ENCODE results near the gene NBAS. TPM values are rescaled to one million over a fixed set of nuclear protein-coding genes. Genes with fewer than 3 reads are reported as not detected.

The NBAS gene
- total RNA-seq, 1 donor from 2014 or later, result 86.4 TPM

GRCh38 chr2:15591373-15591691 lies 30.2 kb upstream of the NBAS start:
- DNase-seq (ENCODE audit: low read depth), result no peak

- DNase-seq (ENCODE audit: low read depth), result peak; percentile 49
Measured at GRCh38 chr2:15588329-15588919, 27.3 kb upstream of the NBAS start.

GRCh38 chr2:15584767-15585469 lies 23.8 kb upstream of the NBAS start:
- DNase-seq (ENCODE audit: low read depth), result peak; percentile 33

GRCh38 chr2:15584316-15584715 lies 23.2 kb upstream of the NBAS start:
- no peak for DNase-seq (ENCODE audit: low read depth)

- no peak for DNase-seq (ENCODE audit: low read depth)
Measured at GRCh38 chr2:15583826-15584225, 22.7 kb upstream of the NBAS start.

- no peak for DNase-seq (ENCODE audit: low read depth)
Measured at GRCh38 chr2:15582710-15583357, 21.7 kb upstream of the NBAS start.

GRCh38 chr2:15580451-15580850 lies 19.3 kb upstream of the NBAS start:
- DNase-seq (ENCODE audit: low read depth), result no peak

- DNase-seq (ENCODE audit: low read depth), result peak; percentile 89
Measured at GRCh38 chr2:15579641-15580040, 18.5 kb upstream of the NBAS start.

GRCh38 chr2:15577071-15577735 lies 16.1 kb upstream of the NBAS start:
- peak; percentile 75 for DNase-seq (ENCODE audit: low read depth)

GRCh38 chr2:15571729-15572128 lies 10.6 kb upstream of the NBAS start:
- DNase-seq (ENCODE audit: low read depth), result no peak

- no peak for DNase-seq (ENCODE audit: low read depth)
Measured at GRCh38 chr2:15570104-15570503, 9.0 kb upstream of the NBAS start.

GRCh38 chr2:15568874-15569273 lies 7.7 kb upstream of the NBAS start:
- DNase-seq (ENCODE audit: low read depth), result no peak

- no peak for DNase-seq (ENCODE audit: low read depth)
Measured at GRCh38 chr2:15566912-15567311, 5.8 kb upstream of the NBAS start.

- no peak for DNase-seq (ENCODE audit: low read depth)
Measured at GRCh38 chr2:15565994-15566671, 5.0 kb upstream of the NBAS start.

- DNase-seq (ENCODE audit: low read depth), result no peak
Measured at GRCh38 chr2:15565392-15565791, 4.3 kb upstream of the NBAS start.

GRCh38 chr2:15563227-15564100 lies 2.3 kb upstream of the NBAS start:
- no peak for DNase-seq (ENCODE audit: low read depth)

GRCh38 chr2:15562354-15563031 lies 1.4 kb upstream of the NBAS start:
- no peak for DNase-seq (ENCODE audit: low read depth)

GRCh38 chr2:15561574-15562344 lies 625 bp upstream of the NBAS start:
- peak; percentile 72 for DNase-seq (ENCODE audit: low read depth)

GRCh38 chr2:15560140-15560987 lies 770 bp downstream of the NBAS start:
- peak; percentile 4 for DNase-seq (ENCODE audit: low read depth)
